NCI-H2196 (cell line): ENCODE measurements around the gene AHI1.

Source experiments
- DNase-seq: peaks from one replicate; lab custom pipeline; 2025; ENCODE audit not compliant: unreplicated experiment; lab: John Stamatoyannopoulos, UW

AHI1 gene

GRCh38 chr6:135464634-135465033 is 32.9 kb downstream of the AHI1 start:
- DNase-seq, result no peak

GRCh38 chr6:135461208-135461607 is 36.3 kb downstream of the AHI1 start:
- DNase-seq, result no peak

- DNase-seq, result no peak
Observed at GRCh38 chr6:135458051-135458450, 39.5 kb downstream of the AHI1 start.

GRCh38 chr6:135451617-135452190 is 45.8 kb downstream of the AHI1 start:
- peak; percentile 49 for DNase-seq

GRCh38 chr6:135449246-135449645 is 48.3 kb downstream of the AHI1 start:
- DNase-seq, result no peak

GRCh38 chr6:135440087-135440792 is 57.3 kb downstream of the AHI1 start:
- no peak for DNase-seq

GRCh38 chr6:135439549-135439948 is 58.0 kb downstream of the AHI1 start:
- DNase-seq, result no peak

- peak; percentile 35 for DNase-seq
Observed at GRCh38 chr6:135438907-135439535, 58.5 kb downstream of the AHI1 start.

GRCh38 chr6:135434991-135435390 is 62.5 kb downstream of the AHI1 start:
- DNase-seq, result no peak

- no peak for DNase-seq
Observed at GRCh38 chr6:135434095-135434494, 63.4 kb downstream of the AHI1 start.

- DNase-seq, result no peak
Observed at GRCh38 chr6:135428078-135428477, 69.5 kb downstream of the AHI1 start.

- DNase-seq, result no peak
Observed at GRCh38 chr6:135426833-135427232, 70.7 kb downstream of the AHI1 start.

GRCh38 chr6:135424385-135424784 is 73.2 kb downstream of the AHI1 start:
- DNase-seq, result no peak

GRCh38 chr6:135423649-135424128 is 73.9 kb downstream of the AHI1 start:
- DNase-seq, result peak; percentile 73

GRCh38 chr6:135419162-135419561 is 78.4 kb downstream of the AHI1 start:
- no peak for DNase-seq

GRCh38 chr6:135418040-135418760 is 79.3 kb downstream of the AHI1 start:
- DNase-seq, result no peak

GRCh38 chr6:135412761-135413160 is 84.8 kb downstream of the AHI1 start:
- DNase-seq, result no peak

- no peak for DNase-seq
Observed at GRCh38 chr6:135411849-135412248, 85.7 kb downstream of the AHI1 start.

GRCh38 chr6:135411339-135411738 is 86.2 kb downstream of the AHI1 start:
- DNase-seq, result no peak

- no peak for DNase-seq
Observed at GRCh38 chr6:135410856-135411255, 86.7 kb downstream of the AHI1 start.

GRCh38 chr6:135403584-135403983 is 94.0 kb downstream of the AHI1 start:
- DNase-seq, result no peak

GRCh38 chr6:135402311-135402710 is 95.2 kb downstream of the AHI1 start:
- no peak for DNase-seq
